Stimulated activated CD8-positive, alpha-beta memory T cell treated with anti-CD3 and anti-CD28 coated beads, Interleukin-7, amount 100 ng/mL, for 1 hour (primary cell): Measurements from ENCODE around the gene RCAN1.
"Not testable (repeated sequence)": the region's sequence is repeated elsewhere in the genome, so short reads cannot be mapped to it uniquely, and the experiment has no call there.

ENCODE experiments used
- DNase-seq, 2 donors: peaks; one replicate each; pipeline ENCODE4 v3.0.0-alpha.2; 2020; ENCODE audit warnings: low read depth in 2 of 2

Gene RCAN1

GRCh38 chr21:34621434-34622350, 6.8 kb upstream of the RCAN1 start:
- no peak for DNase-seq

GRCh38 chr21:34619841-34620665, 5.1 kb upstream of the RCAN1 start:
- no peak for DNase-seq

DNA sequence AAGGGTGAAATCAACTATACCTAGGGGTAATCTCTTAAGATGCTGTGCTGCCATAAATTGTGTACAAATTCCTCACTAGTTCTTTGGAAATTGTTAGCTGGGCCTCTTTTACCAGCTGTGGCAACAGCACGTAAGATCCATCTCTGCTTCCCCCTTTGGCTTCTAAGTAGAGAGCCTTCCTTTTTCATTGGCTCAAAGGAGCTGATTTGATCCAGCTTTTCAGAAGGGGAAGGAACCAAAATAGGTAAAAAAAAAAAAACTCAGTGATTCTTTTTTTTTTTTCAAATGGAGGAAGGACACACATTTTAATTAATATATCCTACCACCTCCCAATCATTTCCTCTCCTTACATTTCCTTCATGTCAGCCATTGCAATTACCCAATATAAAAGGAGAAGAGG, 4.0 kb upstream of the RCAN1 start:
- no peak for DNase-seq

DNA sequence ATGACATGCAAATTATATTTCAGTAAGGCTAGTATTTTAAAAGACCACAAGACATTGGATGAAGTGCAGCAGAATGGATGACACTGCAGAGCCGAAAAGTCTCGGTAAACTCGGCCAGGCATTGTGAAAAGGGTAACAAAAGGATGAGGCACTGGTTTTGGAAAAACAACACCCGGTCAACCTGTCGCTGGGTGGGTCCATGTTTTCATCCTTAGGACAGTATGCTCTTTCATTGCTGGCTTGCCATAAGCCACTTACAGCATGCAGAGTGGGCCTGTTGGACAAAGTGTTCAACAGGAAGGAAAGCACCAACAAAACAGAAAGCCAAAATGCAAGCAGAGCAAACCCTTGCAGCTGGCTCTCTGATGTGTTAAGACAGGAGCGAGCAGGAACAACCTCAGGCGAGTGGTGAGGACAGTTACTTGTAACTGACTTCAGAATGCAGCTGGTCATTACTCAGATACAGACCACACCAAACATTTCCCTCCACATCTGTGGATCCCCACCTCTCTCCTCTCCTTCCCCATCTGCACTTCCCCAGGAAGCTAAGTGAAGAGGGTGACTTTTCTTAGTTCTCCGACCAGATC, 2.9 kb upstream of the RCAN1 start:
- no peak for DNase-seq

GRCh38 chr21:34615487-34615814, 538 bp upstream of the RCAN1 start:
- DNase-seq, result no peak

GRCh38 chr21:34613679-34614627, 960 bp downstream of the RCAN1 start:
- no peak for DNase-seq

GRCh38 chr21:34612557-34612956, 2.4 kb downstream of the RCAN1 start:
- DNase-seq, result no peak

- no peak for DNase-seq
These were observed 2.9 kb downstream of the RCAN1 start for GRCh38 chr21:34612056-34612455.

DNA sequence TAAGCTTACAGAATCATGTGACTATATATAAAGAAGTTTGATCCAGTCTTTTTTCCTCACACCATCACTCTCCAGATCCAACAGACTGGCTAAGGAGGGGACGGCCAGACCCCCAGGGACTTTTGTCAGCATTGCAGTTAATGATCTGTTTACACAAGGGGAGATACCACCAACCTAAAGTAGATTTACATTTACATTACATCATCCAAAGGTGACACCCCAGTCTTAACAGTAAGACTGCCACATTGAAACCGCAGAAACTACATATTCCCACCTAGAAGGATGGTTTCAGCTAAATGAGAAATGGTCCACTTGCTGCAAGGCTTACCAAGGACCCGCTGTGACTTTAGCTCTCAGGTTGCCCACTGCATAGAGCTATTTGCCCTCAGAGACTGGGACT, 3.4 kb downstream of the RCAN1 start:
- no peak for DNase-seq

- DNase-seq, result no peak
These were observed 4.9 kb downstream of the RCAN1 start for GRCh38 chr21:34609933-34610549.

DNA sequence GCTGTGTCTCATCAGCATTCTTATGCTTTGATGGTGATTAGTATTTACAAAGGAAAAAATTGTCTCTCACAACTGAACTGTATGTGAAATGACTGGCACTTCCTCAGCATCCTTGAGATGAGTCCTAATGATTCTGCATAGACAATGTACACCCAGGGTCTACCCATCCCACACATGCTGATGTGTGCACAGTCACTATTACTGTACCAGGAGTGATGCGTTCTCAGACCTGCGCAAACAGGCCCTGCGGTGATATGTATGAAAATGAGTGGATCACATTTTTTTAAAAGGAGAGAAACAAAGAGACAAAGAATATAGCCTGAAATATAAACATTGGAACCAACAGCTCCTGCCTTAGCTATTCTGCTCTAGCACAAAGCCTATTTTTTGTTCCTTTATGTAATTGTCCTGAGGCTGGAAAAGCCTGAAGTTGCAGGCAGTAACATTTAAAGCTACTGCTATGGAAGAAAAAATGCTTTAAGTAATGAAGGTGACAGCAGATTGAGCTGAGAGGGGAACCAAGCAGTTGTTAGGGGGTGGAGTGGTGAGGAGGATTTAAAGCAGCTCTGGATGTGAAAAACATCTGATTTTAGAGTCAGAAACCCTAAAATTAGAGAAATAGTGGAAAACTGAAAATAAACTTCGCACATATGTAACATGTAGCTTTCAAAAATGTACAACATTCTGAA, 5.5 kb downstream of the RCAN1 start:
- no peak for DNase-seq

DNA sequence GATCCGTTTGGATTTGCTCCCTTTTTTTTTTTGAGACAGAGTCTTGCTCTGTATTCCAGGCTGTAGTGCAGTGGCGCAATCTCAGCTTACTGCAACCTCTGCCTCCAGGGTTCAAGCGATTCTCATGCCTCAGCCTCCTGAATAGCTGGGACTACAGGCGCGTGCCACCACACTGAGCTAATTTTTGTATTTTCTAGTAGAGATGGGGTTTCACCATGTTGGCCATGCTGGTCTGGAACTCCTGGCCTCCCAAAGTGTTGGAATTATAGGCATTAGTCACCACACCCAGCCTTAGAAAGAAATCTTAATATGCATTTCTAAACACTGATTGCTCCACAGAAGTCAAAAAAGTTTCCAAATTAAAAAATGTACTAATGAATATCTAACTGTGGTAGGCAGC, 7.5 kb downstream of the RCAN1 start:
- DNase-seq, result not testable (repeated sequence)

- no peak for DNase-seq
These were observed 8.3 kb downstream of the RCAN1 start for GRCh38 chr21:34606621-34607020.

- no peak for DNase-seq
These were observed 8.9 kb downstream of the RCAN1 start for GRCh38 chr21:34606051-34606450.

DNA sequence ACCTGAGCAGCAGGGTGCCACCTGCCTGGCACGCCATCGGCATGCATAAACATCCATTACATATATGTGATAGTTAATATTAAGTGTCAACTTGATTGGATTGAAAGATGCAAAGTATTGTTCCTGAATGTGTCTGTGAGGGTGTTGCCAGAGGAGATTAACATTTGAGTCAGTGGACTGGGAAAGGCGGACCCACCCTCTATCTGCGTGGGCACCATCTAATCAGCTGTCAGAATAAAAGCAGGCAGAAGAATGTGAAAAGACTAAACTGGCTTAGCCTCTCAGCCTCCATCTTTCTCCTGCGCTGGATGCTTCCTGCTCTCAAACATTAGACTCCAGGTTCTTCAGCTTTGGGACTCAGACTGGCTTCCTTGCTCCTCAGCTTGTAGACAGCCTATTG, 10.0 kb downstream of the RCAN1 start:
- DNase-seq, result not testable (repeated sequence)

- no peak for DNase-seq
These were observed 10.4 kb downstream of the RCAN1 start for GRCh38 chr21:34604556-34604955.

DNA sequence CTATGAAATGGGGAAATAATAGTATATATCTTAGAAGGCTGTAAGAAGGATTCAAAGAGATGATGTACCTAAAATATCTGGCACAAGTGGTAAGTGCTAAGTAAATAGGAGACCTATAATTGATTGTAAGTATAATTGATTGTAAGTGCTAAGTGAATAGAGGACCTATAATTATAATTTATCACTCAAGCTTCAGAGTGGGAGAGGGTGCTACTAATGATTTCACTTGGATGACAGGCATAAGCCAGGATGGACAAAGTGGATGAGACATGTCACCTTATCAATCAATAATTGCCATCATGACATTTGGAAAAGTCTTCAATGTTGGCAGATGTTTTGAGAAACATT, 11.2 kb downstream of the RCAN1 start:
- no peak for DNase-seq

GRCh38 chr21:34603002-34603709, 11.8 kb downstream of the RCAN1 start:
- peak in 1 of 2 donors; percentile 32 for DNase-seq

DNA sequence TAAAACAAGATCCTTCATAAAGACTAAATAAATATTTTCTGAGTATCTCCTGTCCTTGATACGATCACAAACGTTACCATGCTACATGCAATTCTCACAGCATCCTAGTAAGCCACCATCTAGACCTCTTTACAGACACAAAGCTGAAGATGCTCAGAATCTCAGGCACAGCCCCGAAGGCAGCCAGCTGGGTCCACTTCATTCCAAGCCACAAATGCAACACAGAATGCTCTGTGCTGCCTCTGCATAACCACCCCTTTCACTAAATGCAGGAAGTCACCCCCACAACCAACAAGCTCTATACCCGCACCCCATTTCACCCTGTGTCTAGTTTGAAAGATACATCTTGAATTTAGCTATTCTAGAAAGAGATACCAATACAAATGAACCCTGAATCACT, 12.9 kb downstream of the RCAN1 start:
- no peak for DNase-seq

- DNase-seq, result no peak
These were observed 15.3 kb downstream of the RCAN1 start for GRCh38 chr21:34599534-34600101.
